ENCODE results near the gene ZNF565. TPM values are rescaled to one million over a fixed set of nuclear protein-coding genes. Genes with fewer than 3 reads are reported as not detected.

Gene ZNF565
- total RNA-seq, 1 experiment from 2014 or later, result 3.2 TPM

DNA sequence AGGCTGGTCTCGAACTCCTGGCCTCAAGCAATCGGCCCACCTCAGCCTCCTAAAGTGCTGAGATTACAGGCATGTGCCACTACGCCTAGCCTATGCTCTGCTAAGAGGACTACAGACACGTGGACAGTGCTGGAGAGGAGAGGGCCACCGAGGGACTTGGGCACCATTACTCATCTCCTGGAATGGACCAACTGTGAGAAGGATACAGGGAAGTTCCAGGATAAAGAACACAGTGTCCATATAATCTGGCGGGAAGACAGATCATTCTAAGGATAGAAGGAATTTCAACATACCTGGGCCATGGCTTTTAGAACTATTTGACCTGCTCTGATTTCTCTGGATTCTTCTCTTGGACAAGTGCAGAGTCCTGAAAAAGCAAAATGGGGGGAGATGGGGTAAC, 12.8 kb downstream of the ZNF565 start (continued):
- TF ChIP-seq REST (IDR thresholded peaks at IDR 0.05; ENCODE audit: low read depth) (no peak), EZH2phosphoT487 (IDR thresholded peaks at IDR 0.05; ENCODE audit: borderline replicate concordance) (no peak), CEBPB (IDR thresholded peaks at IDR 0.05; ENCODE audit: low read depth) (no peak), YY1 (IDR thresholded peaks at IDR 0.05; ENCODE audit: extremely low read depth, insufficient replicate concordance, low read depth, low read length) (no peak), FOSL1 (IDR thresholded peaks at IDR 0.05; ENCODE audit: low read depth) (no peak), EGR1 (IDR thresholded peaks at IDR 0.05; ENCODE audit: low read depth) (no peak)

- Histone ChIP-seq H3K4me3 (replicated peaks in 1 of 2; ENCODE audit: low read depth in 1 of 2, low read length in 2 of 2) (no peak overlapping the region), H3K27ac (ENCODE audit: low read depth, low read length) (no peak overlapping the region), H3K27me3 (ENCODE audit: insufficient read depth, low read length) (no peaks in the 10 kb centered on the region), H3K9me3 (ENCODE audit: control insufficient read depth in 1 of 2, insufficient read depth in 1 of 2, low read depth in 1 of 2, low read length in 2 of 2) (no peaks in the 10 kb centered on the region), H4K20me1 (ENCODE audit: insufficient read depth) (no peaks in the 10 kb centered on the region), H3K4me2 (ENCODE audit: low read length) (no peak overlapping the region), H3K4me1 (ENCODE audit: control insufficient read depth in 1 of 2, insufficient read depth in 2 of 2, low read length in 2 of 2) (peaks cover 0 to 10% of the 10 kb centered on the region in 2 experiments; a peak in 2 of 4 replicates), H3K9ac (ENCODE audit: low read length) (no peak overlapping the region), H3K9me2 (ENCODE audit: insufficient read depth) (no peaks in the 10 kb centered on the region), H2AFZ (ENCODE audit: low read depth, low read length, poor library complexity, severe bottlenecking) (no peak overlapping the region), H3K79me2 (ENCODE audit: insufficient read depth, low read length) (no peaks in the 10 kb centered on the region), H3K36me3 (ENCODE audit: control insufficient read depth in 1 of 2, insufficient read depth in 2 of 2, low read length in 2 of 2) (no peaks in the 10 kb centered on the region)
- RAD21 ChIA-PET (ENCODE audit: low non-redundant PET in 1 of 2, low total read pairs in 2 of 2, uncharacterized antibody in 2 of 2, unreplicated experiment in 2 of 2), result no interaction called here
- TF ChIP-seq TCF7L2 (IDR thresholded peaks at IDR 0.05; ENCODE audit: borderline replicate concordance, extremely low read depth, insufficient read depth, insufficient read length) (no peak), ZBTB33 (IDR thresholded peaks at IDR 0.05; ENCODE audit: extremely low read depth, insufficient replicate concordance, low read length) (no peak), FOSL1 (IDR thresholded peaks at IDR 0.05; ENCODE audit: low read depth) (no peak), SRF (IDR thresholded peaks at IDR 0.05; ENCODE audit: low read depth) (no peak), ZNF274 (IDR thresholded peaks at IDR 0.05; ENCODE audit: low read depth, low read length) (no peak), SP1 (IDR thresholded peaks at IDR 0.05; ENCODE audit: low read depth) (no peak), ELF1 (IDR thresholded peaks at IDR 0.05; ENCODE audit: borderline replicate concordance, low read depth) (no peak), EZH2 (IDR thresholded peaks at IDR 0.05) (no peak), JUND (IDR thresholded peaks at IDR 0.05) (no peak), RAD21 (IDR thresholded peaks at IDR 0.05; ENCODE audit: low read depth) (no peak), CBX3 (IDR thresholded peaks at IDR 0.05; ENCODE audit: low read depth) (no peak), SIN3A (IDR thresholded peaks at IDR 0.05; ENCODE audit: low read depth) (no peak), CEBPB (IDR thresholded peaks at IDR 0.05; ENCODE audit: low read depth) (no peak), EGR1 (IDR thresholded peaks at IDR 0.05; ENCODE audit: low read depth) (no peak)
- BruUV-seq (replicated peaks), result no TSS peak
- CTCF ChIA-PET, result no interaction called here
- intact Hi-C loops (cut with micrococcal nuclease), result no loop called here
- no peak for DNase-seq (ENCODE audit: low read depth, low spot score)
- POLR2A ChIA-PET, result interaction anchor here (1.6 kb wide), 1 partner anchor 10 kb away, joined by 3 read pairs; no protein-coding TSS in a partner anchor
- no peak for ATAC-seq
These were observed 16.3 kb downstream of the ZNF565 start for GRCh38 chr19:36198119-36198518.
